Thyroid gland (tissue), 4 donors: Measurements from ENCODE around the gene SYNE4. TPM values are rescaled to one million over a fixed set of nuclear protein-coding genes. Genes with fewer than 3 reads are reported as not detected.

Experiments
- DNase-seq, 2 donors: peaks; one replicate each; pipeline ENCODE4 v3.0.0-alpha.2; 2019
- H3K27ac ChIP-seq, 3 donors: fragments of 200-600 bp; sonication (generic); 1 replicate in 2 of 3; 2 replicates in 1 of 3; pipeline ENCODE4 v1.5.1; 2016 to 2019; ENCODE audit warnings: mild to moderate bottlenecking in 1 of 3, moderate library complexity in 1 of 3
- H3K27me3 ChIP-seq: fragments of 200-600 bp; sonication (generic); one replicate; pipeline ENCODE4 v1.5.1; 2019
- H3K36me3 ChIP-seq, 2 donors: fragments of 200-600 bp; sonication (generic); one replicate each; pipeline ENCODE4 v1.5.1; 2016 to 2019
- H3K4me1 ChIP-seq, 2 donors: fragments of 200-600 bp; sonication (generic); one replicate each; pipeline ENCODE4 v1.5.1; 2017 to 2019
- H3K4me3 ChIP-seq, 3 donors: fragments of 200-600 bp; sonication (generic); replicated peaks in 1 of 3; 1 replicate in 2 of 3; 2 replicates in 1 of 3; pipeline ENCODE4 v1.5.1; 2016; ENCODE audit warnings: mild to moderate bottlenecking in 1 of 3
- H3K9me3 ChIP-seq: fragments of 200-600 bp; sonication (generic); one replicate; pipeline ENCODE4 v1.5.1; 2017
- CTCF ChIP-seq, 6 experiments: fragments of 200-600 bp in 3 of 6; fragments of 450-650 bp in 3 of 6; sonication (generic) in 3 of 6; IDR thresholded peaks; one replicate each; pipeline ENCODE4 v1.5.1; 2016 to 2019; ENCODE audit warnings: antibody characterized with exemption in 6 of 6, mild to moderate bottlenecking in 2 of 6, inconsistent platforms in 1 of 6, moderate library complexity in 1 of 6
- POLR2A ChIP-seq, 2 donors: fragments of 450-650 bp; IDR thresholded peaks; one replicate each; pipeline ENCODE4 v1.6.1; 2017; ENCODE audit warnings: antibody characterized with exemption in 2 of 2, mild to moderate bottlenecking in 2 of 2, moderate library complexity in 1 of 2
- WGBS, 2 donors: methylation state at CpG; one replicate each; pipeline ENCODE4 v1.1.5; 2017; 5-methylcytosine and 5-hydroxymethylcytosine counted together
- intact Hi-C: fragments of 100-400 bp; cut with DNase I; formaldehyde crosslinking; loops from one replicate; pipeline ENCODE4 v1.15.1; 2023
- total RNA-seq, 4 donors: library from RNA; depleted of rRNA; stranded (reverse); fragments of >200 nt; gene quantifications; one replicate each; pipeline ENCODE4 v1.2.3, GENCODE V29; 2016

The SYNE4 gene
- total RNA-seq, 4 donors from 2014 or later: 9.7 to 15.4 (median 12.6) TPM

GRCh38 chr19:36051236-36051635 is 42.6 kb upstream of the SYNE4 start:
- no peak for DNase-seq
- TF ChIP-seq CTCF (IDR thresholded peaks at IDR 0.05): no peak
- TF ChIP-seq POLR2A (IDR thresholded peaks at IDR 0.05): no peak
- intact Hi-C loops: loop anchor here (5.0 kb wide), 1 partner anchor 39 kb away; the partner anchor contains the start of gene ALKBH6
- H3K9me3 ChIP-seq: no peaks in the 10 kb centered on the region
- no peaks in the 10 kb centered on the region for H3K36me3 ChIP-seq
- no peak overlapping the region for H3K27ac ChIP-seq
- 52 to 71% methylated on average over 3 of the region's 3 CpGs for WGBS, 2 donors
- no peak overlapping the region for H3K4me3 ChIP-seq
- peaks cover 6 to 8% of the 10 kb centered on the region in 2 donors for H3K4me1 ChIP-seq
- no peaks in the 10 kb centered on the region for H3K27me3 ChIP-seq

GRCh38 chr19:36049080-36049698 is 40.6 kb upstream of the SYNE4 start:
- Histone ChIP-seq H3K4me1 (no peaks in the 10 kb centered on the region), H3K36me3 (no peaks in the 10 kb centered on the region), H3K27ac (no peak overlapping the region), H3K4me3 (no peak overlapping the region), H3K27me3 (no peaks in the 10 kb centered on the region), H3K9me3 (no peaks in the 10 kb centered on the region)
- intact Hi-C loops: no loop called here
- DNase-seq: no peak
- no peak for TF ChIP-seq CTCF (IDR thresholded peaks at IDR 0.05)
- no peak for TF ChIP-seq POLR2A (IDR thresholded peaks at IDR 0.05)
- 94 to 98% methylated on average over 4 of the region's 4 CpGs for WGBS, 2 donors

GRCh38 chr19:36047835-36048234 is 39.2 kb upstream of the SYNE4 start:
- H3K36me3 ChIP-seq: no peaks in the 10 kb centered on the region
- H3K4me3 ChIP-seq: no peak overlapping the region
- H3K27me3 ChIP-seq: no peaks in the 10 kb centered on the region
- no peak for TF ChIP-seq POLR2A (IDR thresholded peaks at IDR 0.05)
- TF ChIP-seq CTCF (IDR thresholded peaks at IDR 0.05): no peak
- no peak overlapping the region for H3K27ac ChIP-seq
- DNase-seq: no peak
- no peaks in the 10 kb centered on the region for H3K9me3 ChIP-seq
- intact Hi-C loops: no loop called here
- no peaks in the 10 kb centered on the region for H3K4me1 ChIP-seq

- H3K4me3 ChIP-seq: no peak overlapping the region
- no peaks in the 10 kb centered on the region for H3K27me3 ChIP-seq
- H3K4me1 ChIP-seq: peaks cover 0 to 7% of the 10 kb centered on the region in 2 donors
- H3K36me3 ChIP-seq: no peaks in the 10 kb centered on the region
- no peak overlapping the region for H3K27ac ChIP-seq
- no peaks in the 10 kb centered on the region for H3K9me3 ChIP-seq
- 91 to 94% methylated on average over 5 of the region's 5 CpGs for WGBS, 2 donors
- TF ChIP-seq POLR2A (IDR thresholded peaks at IDR 0.05) (no peak), CTCF (IDR thresholded peaks at IDR 0.05) (no peak)
- intact Hi-C loops: no loop called here
- no peak for DNase-seq
Observed at GRCh38 chr19:36046443-36047050, 37.9 kb upstream of the SYNE4 start.

- Histone ChIP-seq H3K27me3 (no peaks in the 10 kb centered on the region), H3K27ac (no peak overlapping the region), H3K9me3 (no peaks in the 10 kb centered on the region), H3K36me3 (no peaks in the 10 kb centered on the region), H3K4me1 (peaks cover 4 to 10% of the 10 kb centered on the region in 2 donors), H3K4me3 (no peak overlapping the region)
- no peak for TF ChIP-seq CTCF (IDR thresholded peaks at IDR 0.05)
- no peak for TF ChIP-seq POLR2A (IDR thresholded peaks at IDR 0.05)
- intact Hi-C loops: no loop called here
- WGBS, 2 donors: 93 to 100% methylated on average over 2 of the region's 2 CpGs
- no peak for DNase-seq
Observed at GRCh38 chr19:36043952-36044351, 35.3 kb upstream of the SYNE4 start.
